ENCODE results near the gene SCN7A. TPM values are rescaled to one million over a fixed set of nuclear protein-coding genes. Genes with fewer than 3 reads are reported as not detected.
A peak's percentile ranks its signal among the peaks of the same experiment; 100 is the strongest.

SCN7A gene
- total and polyA plus RNA-seq, 12 donors: 2.6 to 19.7 (median 7.7) TPM

- Histone ChIP-seq H3K4me1 (replicated peaks in 1 of 2) (peaks cover 0 to 10% of the 10 kb centered on the region in 2 donors), H3K27me3 (peaks cover 6% of the 10 kb centered on the region), H3K4me3 (no peak overlapping the region), H3K9me3 (replicated peaks in 1 of 3) (no peaks in the 10 kb centered on the region), H3K36me3 (replicated peaks in 1 of 2) (no peaks in the 10 kb centered on the region), H3K27ac (no peak overlapping the region)
- TF ChIP-seq POLR2A (IDR thresholded peaks at IDR 0.05): no peak
- TF ChIP-seq CTCF (IDR thresholded peaks at IDR 0.05): no peak
- DNase-seq: peak in 3 of 7 donors; percentile 10 to 57 (median 33)
- intact Hi-C loops (cut with DNase I): no loop called here
Measured at GRCh38 chr2:166373951-166374350, 120.1 kb downstream of the SCN7A start.

GRCh38 chr2:166373539-166373938 lies 120.5 kb downstream of the SCN7A start:
- TF ChIP-seq POLR2A (IDR thresholded peaks at IDR 0.05) (no peak), CTCF (IDR thresholded peaks at IDR 0.05) (no peak)
- Histone ChIP-seq H3K36me3 (replicated peaks in 1 of 2) (no peaks in the 10 kb centered on the region), H3K4me3 (no peak overlapping the region), H3K4me1 (replicated peaks in 1 of 2) (peaks cover 0 to 10% of the 10 kb centered on the region in 2 donors), H3K27me3 (peaks cover 6% of the 10 kb centered on the region), H3K27ac (no peak overlapping the region), H3K9me3 (replicated peaks in 1 of 3) (no peaks in the 10 kb centered on the region)
- DNase-seq: no peak
- intact Hi-C loops (cut with DNase I): no loop called here

GRCh38 chr2:166373105-166373504 lies 120.9 kb downstream of the SCN7A start:
- no peak overlapping the region for H3K27ac ChIP-seq
- H3K36me3 ChIP-seq (replicated peaks in 1 of 2): no peaks in the 10 kb centered on the region
- no peak for TF ChIP-seq CTCF (IDR thresholded peaks at IDR 0.05)
- TF ChIP-seq POLR2A (IDR thresholded peaks at IDR 0.05): no peak
- peaks cover 6% of the 10 kb centered on the region for H3K27me3 ChIP-seq
- WGBS, 4 donors: 27 to 41% (median 34%) methylated on average over 2 of the region's 2 CpGs
- intact Hi-C loops (cut with DNase I): no loop called here
- DNase-seq: no peak
- H3K9me3 ChIP-seq (replicated peaks in 1 of 3): no peaks in the 10 kb centered on the region
- H3K4me1 ChIP-seq (replicated peaks in 1 of 2): peaks cover 0 to 10% of the 10 kb centered on the region in 2 donors
- no peak overlapping the region for H3K4me3 ChIP-seq

- Histone ChIP-seq H3K4me3 (no peak overlapping the region), H3K27ac (no peak overlapping the region), H3K36me3 (replicated peaks in 1 of 2) (no peaks in the 10 kb centered on the region), H3K9me3 (replicated peaks in 1 of 3) (no peaks in the 10 kb centered on the region), H3K4me1 (replicated peaks in 1 of 2) (peaks cover 0 to 10% of the 10 kb centered on the region in 2 donors), H3K27me3 (peaks cover 6% of the 10 kb centered on the region)
- no peak for DNase-seq
- TF ChIP-seq POLR2A (IDR thresholded peaks at IDR 0.05) (no peak), CTCF (IDR thresholded peaks at IDR 0.05) (no peak)
- WGBS, 4 donors: 58 to 70% (median 59%) methylated on average over 2 of the region's 2 CpGs
- intact Hi-C loops (cut with DNase I): no loop called here
Measured at GRCh38 chr2:166372046-166372445, 122.0 kb downstream of the SCN7A start.

Data from adrenal gland (tissue), 12 donors.